CD4-positive, alpha-beta T cell treated with Interferon gamma for 1 hour (primary cell): ENCODE data around the gene PLD1.

ENCODE experiments used
- DNase-seq: peaks from one replicate; pipeline ENCODE4 v3.0.0-alpha.2; 2020

Gene PLD1

DNA sequence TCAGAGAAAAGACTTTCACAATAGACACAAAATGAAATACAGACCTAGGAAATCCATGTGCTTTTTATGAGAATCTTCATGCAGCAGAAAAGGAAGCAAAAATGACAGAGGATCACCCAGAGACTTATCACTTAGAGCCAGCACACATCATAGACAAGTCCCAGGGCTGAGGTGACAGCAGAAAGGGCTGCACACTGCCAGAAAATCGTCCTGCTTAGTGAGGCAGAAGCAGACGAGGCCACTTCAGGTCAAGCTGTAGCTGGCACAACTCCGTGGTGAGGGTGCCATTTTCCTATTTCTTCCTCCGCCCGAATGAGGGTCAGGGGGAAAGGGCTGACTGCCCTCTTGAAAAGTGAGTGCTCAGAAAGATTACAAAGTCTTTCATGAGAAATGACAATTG is 254.1 kb downstream of the PLD1 start:
- no peak for DNase-seq

DNA sequence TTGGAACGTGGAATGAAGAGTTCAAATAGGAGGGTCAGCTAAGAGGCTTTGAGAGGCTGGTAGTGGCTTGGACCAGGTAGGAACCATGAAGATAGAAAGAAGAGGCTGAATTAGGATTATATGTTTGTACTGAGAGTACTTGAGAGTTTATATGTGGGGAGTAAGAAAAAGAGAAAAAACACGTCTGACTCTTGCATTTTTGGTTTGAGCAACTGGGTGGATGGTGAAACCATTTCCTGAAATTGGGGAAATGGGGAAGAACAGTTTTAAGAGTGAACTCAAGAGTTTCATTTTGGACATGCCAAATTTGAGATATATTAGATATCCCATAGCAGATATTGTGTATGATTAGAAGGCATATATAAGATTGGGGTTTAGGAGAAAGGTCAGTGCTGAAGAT is 257.2 kb downstream of the PLD1 start:
- no peak for DNase-seq

DNA sequence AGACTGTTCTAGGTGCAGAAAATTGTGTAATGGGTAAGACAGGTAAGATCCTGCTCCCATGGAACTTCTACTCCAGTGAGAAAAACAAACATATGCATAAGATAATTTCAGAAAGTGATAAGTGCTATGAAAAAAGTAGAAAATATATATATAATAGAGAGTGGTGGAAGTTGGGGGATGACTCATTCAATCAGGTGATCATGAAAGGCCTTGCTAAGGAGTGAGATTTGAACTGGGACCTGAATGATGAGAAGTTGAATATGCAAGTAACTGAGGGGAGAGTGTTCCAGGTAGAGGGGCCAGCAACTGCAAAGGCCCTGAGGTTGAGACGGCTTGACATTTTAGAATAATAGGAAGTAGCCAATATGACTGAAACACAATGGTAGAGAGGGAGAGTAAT is 257.8 kb downstream of the PLD1 start:
- DNase-seq: no peak

DNA sequence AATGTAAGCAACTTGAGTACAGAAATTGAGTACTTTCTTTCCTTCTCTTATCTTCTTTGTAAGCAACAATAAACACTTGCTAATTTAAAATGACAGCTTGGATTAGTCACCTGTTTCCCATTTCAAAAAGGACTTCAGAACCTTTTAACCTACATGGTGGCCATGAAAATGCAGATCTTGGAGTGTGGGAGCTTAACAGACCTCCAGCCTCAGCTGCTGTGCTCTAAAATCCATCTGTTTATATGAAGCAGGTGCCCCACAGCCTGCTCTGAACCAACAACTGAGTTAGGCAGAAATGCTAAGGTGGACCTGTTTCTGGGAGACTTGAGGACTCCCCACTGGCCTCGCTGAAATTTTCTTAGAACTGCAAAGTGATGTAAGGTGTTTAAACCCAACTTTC is 259.0 kb downstream of the PLD1 start:
- DNase-seq: no peak
